Progenitor cell of endocrine pancreas (in vitro differentiated cells): Measurements from ENCODE around the gene CTNNBIP1. TPM values are rescaled to one million over a fixed set of nuclear protein-coding genes. Genes with fewer than 3 reads are reported as not detected.

ENCODE experiments used
- DNase-seq: peaks from one replicate; pipeline ENCODE4 v3.0.0; 2021; ENCODE audit warnings: low spot score; ENCODE audit not compliant: unreplicated experiment
- H3K27ac Mint-ChIP-seq: 2 replicates; pipeline ENCODE4 v1.8.0; 2021; ENCODE audit warnings: mild to moderate bottlenecking, moderate library complexity, mixed read lengths
- H3K27me3 Mint-ChIP-seq: 2 replicates; pipeline ENCODE4 v1.8.0; 2021; ENCODE audit warnings: mixed read lengths
- H3K36me3 Mint-ChIP-seq: 2 replicates; pipeline ENCODE4 v1.8.0; 2022; ENCODE audit warnings: mixed read lengths; ENCODE audit not compliant: insufficient read depth
- H3K4me1 Mint-ChIP-seq: 2 replicates; pipeline ENCODE4 v1.8.0; 2021; ENCODE audit warnings: low read depth, mixed read lengths
- H3K4me3 Mint-ChIP-seq: 2 replicates; pipeline ENCODE4 v1.8.0; 2021; ENCODE audit warnings: low read depth, mild to moderate bottlenecking, moderate library complexity, mixed read lengths
- H3K9me3 Mint-ChIP-seq: 2 replicates; pipeline ENCODE4 v1.8.0; 2021; ENCODE audit warnings: low read depth, mixed read lengths
- total RNA-seq: library from RNA; stranded (reverse); gene quantifications from 2 replicates; pipeline ENCODE4 v1.2.1, GENCODE V29; 2021
- TF ChIP-seq, protein P1 (sequence below): fragments of 200-600 bp; sonication (generic); IDR thresholded peaks from one replicate; pipeline ENCODE4 v1.5.0; 2021; ENCODE audit warnings: antibody characterized with exemption, mild to moderate bottlenecking; ENCODE audit not compliant: unreplicated experiment

Gene CTNNBIP1
- total RNA-seq, 1 donor from 2014 or later: 79.9 TPM

GRCh38 chr1:9892563-9893528, 17.2 kb downstream of the CTNNBIP1 start:
- Mint-ChIP-seq H3K9me3 (no peaks in the 10 kb centered on the region), H3K27ac (peak overlapping the region; percentile 85), H3K27me3 (no peaks in the 10 kb centered on the region), H3K36me3 (peaks cover 6% of the 10 kb centered on the region), H3K4me3 (no peak overlapping the region), H3K4me1 (peaks cover 22% of the 10 kb centered on the region)
- no peak for DNase-seq
- TF ChIP-seq, protein P1, sequence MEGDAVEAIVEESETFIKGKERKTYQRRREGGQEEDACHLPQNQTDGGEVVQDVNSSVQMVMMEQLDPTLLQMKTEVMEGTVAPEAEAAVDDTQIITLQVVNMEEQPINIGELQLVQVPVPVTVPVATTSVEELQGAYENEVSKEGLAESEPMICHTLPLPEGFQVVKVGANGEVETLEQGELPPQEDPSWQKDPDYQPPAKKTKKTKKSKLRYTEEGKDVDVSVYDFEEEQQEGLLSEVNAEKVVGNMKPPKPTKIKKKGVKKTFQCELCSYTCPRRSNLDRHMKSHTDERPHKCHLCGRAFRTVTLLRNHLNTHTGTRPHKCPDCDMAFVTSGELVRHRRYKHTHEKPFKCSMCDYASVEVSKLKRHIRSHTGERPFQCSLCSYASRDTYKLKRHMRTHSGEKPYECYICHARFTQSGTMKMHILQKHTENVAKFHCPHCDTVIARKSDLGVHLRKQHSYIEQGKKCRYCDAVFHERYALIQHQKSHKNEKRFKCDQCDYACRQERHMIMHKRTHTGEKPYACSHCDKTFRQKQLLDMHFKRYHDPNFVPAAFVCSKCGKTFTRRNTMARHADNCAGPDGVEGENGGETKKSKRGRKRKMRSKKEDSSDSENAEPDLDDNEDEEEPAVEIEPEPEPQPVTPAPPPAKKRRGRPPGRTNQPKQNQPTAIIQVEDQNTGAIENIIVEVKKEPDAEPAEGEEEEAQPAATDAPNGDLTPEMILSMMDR: no peak

DNA sequence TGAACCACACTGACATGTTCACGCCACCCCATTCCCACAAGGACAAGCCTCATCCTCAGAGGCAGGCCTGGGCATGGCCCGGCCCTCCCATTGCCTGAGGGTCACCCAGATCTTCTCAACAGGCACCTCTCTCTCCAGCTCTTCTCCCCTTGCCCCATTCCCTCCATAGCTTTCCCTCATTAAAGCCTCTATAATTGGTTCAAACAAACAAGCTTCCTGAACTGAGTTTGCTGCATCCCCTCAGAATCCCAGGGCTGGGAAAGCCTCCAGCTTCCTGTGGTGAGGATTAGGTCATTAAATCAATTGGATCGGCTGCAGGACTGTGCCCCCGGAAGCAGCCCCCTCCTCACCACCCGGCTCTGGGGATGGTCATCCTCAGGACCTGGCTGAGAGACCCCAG, 18.9 kb downstream of the CTNNBIP1 start:
- Mint-ChIP-seq H3K4me1 (peaks cover 22% of the 10 kb centered on the region), H3K9me3 (no peaks in the 10 kb centered on the region), H3K36me3 (peaks cover 6% of the 10 kb centered on the region), H3K27me3 (no peaks in the 10 kb centered on the region), H3K27ac (peak overlapping the region; percentile 77), H3K4me3 (no peak overlapping the region)
- TF ChIP-seq, protein P1: no peak
- DNase-seq: no peak

DNA sequence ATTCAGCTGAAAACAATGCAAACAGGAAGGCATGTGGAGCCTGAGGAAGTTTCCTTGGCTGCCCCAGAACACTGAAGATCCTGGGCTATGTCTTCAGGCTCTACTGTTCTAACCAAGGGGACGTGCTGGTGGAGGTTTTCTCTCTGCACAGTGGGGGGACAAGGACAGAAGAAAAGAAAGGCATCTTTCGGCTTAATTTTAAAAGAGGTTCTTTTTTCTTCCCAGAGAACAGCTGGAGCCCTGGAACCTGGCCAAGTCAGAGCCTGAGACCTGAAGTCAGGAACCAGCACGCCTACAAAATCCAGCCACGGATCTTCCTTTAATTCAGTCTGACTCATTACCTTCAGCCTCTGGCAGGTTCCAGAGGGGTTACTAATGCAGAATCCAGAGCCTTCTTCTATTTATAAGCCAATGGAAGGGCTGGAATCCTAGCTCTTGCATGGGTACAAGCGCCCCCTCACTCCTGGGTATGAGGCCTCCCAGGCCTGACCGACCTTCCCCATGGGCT, 19.8 kb downstream of the CTNNBIP1 start:
- Mint-ChIP-seq H3K4me1 (peaks cover 24% of the 10 kb centered on the region), H3K4me3 (no peak overlapping the region), H3K9me3 (no peaks in the 10 kb centered on the region), H3K27me3 (no peaks in the 10 kb centered on the region), H3K27ac (no peak overlapping the region), H3K36me3 (peaks cover 4% of the 10 kb centered on the region)
- TF ChIP-seq, protein P1: no peak
- no peak for DNase-seq

- H3K27me3 Mint-ChIP-seq: no peaks in the 10 kb centered on the region
- no peaks in the 10 kb centered on the region for H3K9me3 Mint-ChIP-seq
- no peak overlapping the region for H3K27ac Mint-ChIP-seq
- H3K4me1 Mint-ChIP-seq: peaks cover 24% of the 10 kb centered on the region
- no peak overlapping the region for H3K4me3 Mint-ChIP-seq
- TF ChIP-seq, protein P1: no peak
- no peak for DNase-seq
- H3K36me3 Mint-ChIP-seq: peaks cover 4% of the 10 kb centered on the region
These were observed 20.7 kb downstream of the CTNNBIP1 start for GRCh38 chr1:9889411-9889810.

- Mint-ChIP-seq H3K4me3 (no peak overlapping the region), H3K27me3 (no peaks in the 10 kb centered on the region), H3K4me1 (peaks cover 20% of the 10 kb centered on the region), H3K27ac (no peak overlapping the region), H3K36me3 (peaks cover 5% of the 10 kb centered on the region), H3K9me3 (no peaks in the 10 kb centered on the region)
- TF ChIP-seq, protein P1: no peak
- DNase-seq: no peak
These were observed 21.2 kb downstream of the CTNNBIP1 start for GRCh38 chr1:9888886-9889285.
